ENCODE results near the gene PDE9A.

PDE9A gene

GRCh38 chr21:42767561-42767835 lies 114.1 kb downstream of the PDE9A start:
- no peak for TF ChIP-seq CTCF (IDR thresholded peaks at IDR 0.05; ENCODE audit: low read depth, low read length, missing control alignments)
- no peak overlapping the region for H3K4me3 ChIP-seq (ENCODE audit: low read depth, low read length)
- in situ Hi-C loops (cut with HindIII; ENCODE audit: low sequenced_read_pairs): no loop called here
- DNase-seq (ENCODE audit: low read depth): no peak

GRCh38 chr21:42768324-42769121 lies 115.1 kb downstream of the PDE9A start:
- H3K4me3 ChIP-seq (ENCODE audit: low read depth, low read length): no peak overlapping the region
- DNase-seq (ENCODE audit: low read depth): no peak
- in situ Hi-C loops (cut with HindIII; ENCODE audit: low sequenced_read_pairs): no loop called here
- no peak for TF ChIP-seq CTCF (IDR thresholded peaks at IDR 0.05; ENCODE audit: low read depth, low read length, missing control alignments)

GRCh38 chr21:42769183-42769819 lies 115.9 kb downstream of the PDE9A start:
- in situ Hi-C loops (cut with HindIII; ENCODE audit: low sequenced_read_pairs): no loop called here
- no peak overlapping the region for H3K4me3 ChIP-seq (ENCODE audit: low read depth, low read length)
- DNase-seq (ENCODE audit: low read depth): no peak
- TF ChIP-seq CTCF (IDR thresholded peaks at IDR 0.05; ENCODE audit: low read depth, low read length, missing control alignments): no peak

- H3K4me3 ChIP-seq (ENCODE audit: low read depth, low read length): no peak overlapping the region
- no peak for DNase-seq (ENCODE audit: low read depth)
- in situ Hi-C loops (cut with HindIII; ENCODE audit: low sequenced_read_pairs): no loop called here
- no peak for TF ChIP-seq CTCF (IDR thresholded peaks at IDR 0.05; ENCODE audit: low read depth, low read length, missing control alignments)
Measured at GRCh38 chr21:42769820-42770716, 116.6 kb downstream of the PDE9A start.

- TF ChIP-seq CTCF (IDR thresholded peaks at IDR 0.05; ENCODE audit: low read depth, low read length, missing control alignments): no peak
- in situ Hi-C loops (cut with HindIII; ENCODE audit: low sequenced_read_pairs): no loop called here
- no peak overlapping the region for H3K4me3 ChIP-seq (ENCODE audit: low read depth, low read length)
- no peak for DNase-seq (ENCODE audit: low read depth)
Measured at GRCh38 chr21:42770717-42771502, 117.5 kb downstream of the PDE9A start.

- no peak for TF ChIP-seq CTCF (IDR thresholded peaks at IDR 0.05; ENCODE audit: low read depth, low read length, missing control alignments)
Measured at GRCh38 chr21:42771503-42771805, 118.0 kb downstream of the PDE9A start.

More at GRCh38 chr21:42771503-42771805, 118.0 kb downstream of the PDE9A start:
- no peak overlapping the region for H3K4me3 ChIP-seq (ENCODE audit: low read depth, low read length)
- in situ Hi-C loops (cut with HindIII; ENCODE audit: low sequenced_read_pairs): no loop called here
- DNase-seq (ENCODE audit: low read depth): no peak

All from astrocyte of the cerebellum (primary cell).